GM19351 (cell line): ENCODE data around the gene RNF34.

Source experiments
- ATAC-seq: cut with Tn5 transposase; IDR thresholded peaks from one replicate; pipeline ENCODE4 v1.9.1; 2021; ENCODE audit warnings: mild to moderate bottlenecking, moderate library complexity; ENCODE audit not compliant: unreplicated experiment

The RNF34 gene

GRCh38 chr12:121436706-121437105 lies 36.8 kb downstream of the RNF34 start:
- no peak for ATAC-seq

GRCh38 chr12:121438905-121439304 lies 39.0 kb downstream of the RNF34 start:
- ATAC-seq: no peak

- no peak for ATAC-seq
Measured at GRCh38 chr12:121439715-121440114, 39.8 kb downstream of the RNF34 start.

- ATAC-seq: no peak
Measured at GRCh38 chr12:121440768-121441167, 40.9 kb downstream of the RNF34 start.

- no peak for ATAC-seq
Measured at GRCh38 chr12:121441555-121441954, 41.6 kb downstream of the RNF34 start.

GRCh38 chr12:121442028-121442948 lies 42.4 kb downstream of the RNF34 start:
- ATAC-seq: no peak

GRCh38 chr12:121443193-121443870 lies 43.4 kb downstream of the RNF34 start:
- no peak for ATAC-seq

GRCh38 chr12:121443911-121444841 lies 44.3 kb downstream of the RNF34 start:
- no peak for ATAC-seq

GRCh38 chr12:121444842-121445202 lies 44.9 kb downstream of the RNF34 start:
- no peak for ATAC-seq

GRCh38 chr12:121446750-121447149 lies 46.8 kb downstream of the RNF34 start:
- ATAC-seq: no peak

- no peak for ATAC-seq
Measured at GRCh38 chr12:121448771-121449315, 48.9 kb downstream of the RNF34 start.

- no peak for ATAC-seq
Measured at GRCh38 chr12:121451961-121452339, 52.0 kb downstream of the RNF34 start.

GRCh38 chr12:121452340-121452984 lies 52.5 kb downstream of the RNF34 start:
- ATAC-seq: no peak

- no peak for ATAC-seq
Measured at GRCh38 chr12:121452985-121453360, 53.1 kb downstream of the RNF34 start.

GRCh38 chr12:121453629-121454028 lies 53.7 kb downstream of the RNF34 start:
- ATAC-seq: no peak

- no peak for ATAC-seq
Measured at GRCh38 chr12:121454921-121455320, 55.0 kb downstream of the RNF34 start.

GRCh38 chr12:121455766-121456420 lies 56.0 kb downstream of the RNF34 start:
- no peak for ATAC-seq

- ATAC-seq: no peak
Measured at GRCh38 chr12:121456551-121456950, 56.6 kb downstream of the RNF34 start.

GRCh38 chr12:121461048-121461447 lies 61.1 kb downstream of the RNF34 start:
- ATAC-seq: no peak

- no peak for ATAC-seq
Measured at GRCh38 chr12:121464331-121464730, 64.4 kb downstream of the RNF34 start.
